Nephron progenitor cell (in vitro differentiated cells): Measurements from ENCODE around the gene MPZL3.

Experiments used
- DNase-seq: peaks from one replicate; pipeline ENCODE4 v3.0.0; 2021
- H3K27ac Mint-ChIP-seq: 2 replicates; pipeline ENCODE4 v1.8.0; 2021; ENCODE audit warnings: mild to moderate bottlenecking, moderate library complexity, mixed read lengths
- H3K27me3 Mint-ChIP-seq: 2 replicates; pipeline ENCODE4 v1.8.0; 2021; ENCODE audit warnings: mild to moderate bottlenecking, low read depth, mixed read lengths; ENCODE audit not compliant: poor library complexity
- H3K36me3 Mint-ChIP-seq: 2 replicates; pipeline ENCODE4 v1.8.0; 2021; ENCODE audit warnings: low read depth, mixed read lengths
- H3K4me1 Mint-ChIP-seq: 2 replicates; pipeline ENCODE4 v1.8.0; 2021; ENCODE audit warnings: mixed read lengths
- H3K4me3 Mint-ChIP-seq: 2 replicates; pipeline ENCODE4 v1.8.0; 2021; ENCODE audit warnings: mild to moderate bottlenecking, moderate library complexity, mixed read lengths
- H3K9me3 Mint-ChIP-seq: 2 replicates; pipeline ENCODE4 v1.8.0; 2021; ENCODE audit warnings: mild to moderate bottlenecking, moderate library complexity, mixed read lengths
- CTCF ChIP-seq: fragments of 200-600 bp; sonication (generic); IDR thresholded peaks from 2 replicates; pipeline ENCODE4 v1.5.0; 2021; ENCODE audit warnings: antibody characterized with exemption

Gene MPZL3

GRCh38 chr11:118283756-118284350 lies 31.7 kb upstream of the MPZL3 start:
- Mint-ChIP-seq H3K4me3 (no peak overlapping the region), H3K27me3 (peaks cover 45% of the 10 kb centered on the region), H3K27ac (no peak overlapping the region), H3K36me3 (no peaks in the 10 kb centered on the region), H3K9me3 (peaks cover 3% of the 10 kb centered on the region), H3K4me1 (no peaks in the 10 kb centered on the region)
- no peak for TF ChIP-seq CTCF
- no peak for DNase-seq

- Mint-ChIP-seq H3K36me3 (no peaks in the 10 kb centered on the region), H3K27ac (no peak overlapping the region), H3K4me1 (no peaks in the 10 kb centered on the region), H3K27me3 (peaks cover 46% of the 10 kb centered on the region), H3K4me3 (no peak overlapping the region), H3K9me3 (peaks cover 3% of the 10 kb centered on the region)
- DNase-seq: no peak
- TF ChIP-seq CTCF: no peak
These were observed 31.0 kb upstream of the MPZL3 start for GRCh38 chr11:118283037-118283636.

GRCh38 chr11:118282606-118283005 lies 30.4 kb upstream of the MPZL3 start:
- Mint-ChIP-seq H3K27me3 (peaks cover 47% of the 10 kb centered on the region), H3K36me3 (no peaks in the 10 kb centered on the region), H3K9me3 (peaks cover 3% of the 10 kb centered on the region), H3K4me3 (no peak overlapping the region), H3K27ac (no peak overlapping the region), H3K4me1 (no peaks in the 10 kb centered on the region)
- no peak for TF ChIP-seq CTCF
- no peak for DNase-seq

GRCh38 chr11:118281284-118281683 lies 29.1 kb upstream of the MPZL3 start:
- Mint-ChIP-seq H3K27ac (no peak overlapping the region), H3K4me1 (no peaks in the 10 kb centered on the region), H3K27me3 (peaks cover 51% of the 10 kb centered on the region), H3K9me3 (peaks cover 3% of the 10 kb centered on the region), H3K4me3 (no peak overlapping the region), H3K36me3 (no peaks in the 10 kb centered on the region)
- TF ChIP-seq CTCF: no peak
- no peak for DNase-seq

GRCh38 chr11:118277312-118277711 lies 25.1 kb upstream of the MPZL3 start:
- Mint-ChIP-seq H3K4me1 (no peaks in the 10 kb centered on the region), H3K27ac (no peak overlapping the region)
- DNase-seq: no peak

More at GRCh38 chr11:118277312-118277711, 25.1 kb upstream of the MPZL3 start:
- Mint-ChIP-seq H3K36me3 (no peaks in the 10 kb centered on the region), H3K4me3 (no peak overlapping the region), H3K9me3 (no peaks in the 10 kb centered on the region), H3K27me3 (peaks cover 67% of the 10 kb centered on the region)
- no peak for TF ChIP-seq CTCF
